BJ (cell line): ENCODE results near the gene ANO4. TPM values are rescaled to one million over a fixed set of nuclear protein-coding genes. Genes with fewer than 3 reads are reported as not detected.

Experiments used
- CTCF ChIA-PET: fragments of 350-600 bp; formaldehyde crosslinking; extraction: SDS; loops from one replicate; lab custom pipeline; 2021; ENCODE audit warnings: antibody characterized with exemption, inconsistent platforms; lab: Yijun Ruan, JAX
- POLR2A ChIA-PET: fragments of 300-600 bp; sonication (Branson Sonifier 250); formaldehyde crosslinking; extraction: SDS; loops from one replicate; lab custom pipeline; 2021; ENCODE audit warnings: antibody characterized with exemption; lab: Charles Lee
- DNase-seq: peaks from one replicate; pipeline ENCODE4 v3.0.0-alpha.2; 2011; ENCODE audit warnings: low read depth
- H3K27me3 ChIP-seq: 2 replicates; pipeline ENCODE4 v1.6.0; 2011; ENCODE audit warnings: low read length; ENCODE audit not compliant: control insufficient read depth, insufficient read depth
- H3K36me3 ChIP-seq: 2 replicates; pipeline ENCODE4 v1.5.1; 2011; ENCODE audit warnings: low read length; ENCODE audit not compliant: control insufficient read depth, insufficient read depth
- H3K4me3 ChIP-seq: 2 replicates; pipeline ENCODE4 v1.5.1; 2011; ENCODE audit warnings: low read depth, mild to moderate bottlenecking, control low read depth, low read length
- polyA plus RNA-seq: library from polyadenylated mRNA; depleted of rRNA; stranded (reverse); fragments of >200 nt; gene quantifications from 2 replicates; pipeline ENCODE4 v1.2.3, GENCODE V29; 2011
- TF ChIP-seq, protein P1 (sequence below): IDR thresholded peaks from 2 replicates; pipeline ENCODE4 v1.5.1; 2011; ENCODE audit warnings: low read depth, mild to moderate bottlenecking, control low read depth, inconsistent platforms, low read length, moderate library complexity; ENCODE audit not compliant: insufficient read depth

The ANO4 gene
- polyA plus RNA-seq, 1 experiment = 7.1 TPM

- Histone ChIP-seq H3K4me3 (no peak overlapping the region), H3K27me3 (no peaks in the 10 kb centered on the region), H3K36me3 (no peaks in the 10 kb centered on the region)
- POLR2A ChIA-PET = no interaction called here
- no peak for DNase-seq
- CTCF ChIA-PET = no interaction called here
- TF ChIP-seq, protein P1, sequence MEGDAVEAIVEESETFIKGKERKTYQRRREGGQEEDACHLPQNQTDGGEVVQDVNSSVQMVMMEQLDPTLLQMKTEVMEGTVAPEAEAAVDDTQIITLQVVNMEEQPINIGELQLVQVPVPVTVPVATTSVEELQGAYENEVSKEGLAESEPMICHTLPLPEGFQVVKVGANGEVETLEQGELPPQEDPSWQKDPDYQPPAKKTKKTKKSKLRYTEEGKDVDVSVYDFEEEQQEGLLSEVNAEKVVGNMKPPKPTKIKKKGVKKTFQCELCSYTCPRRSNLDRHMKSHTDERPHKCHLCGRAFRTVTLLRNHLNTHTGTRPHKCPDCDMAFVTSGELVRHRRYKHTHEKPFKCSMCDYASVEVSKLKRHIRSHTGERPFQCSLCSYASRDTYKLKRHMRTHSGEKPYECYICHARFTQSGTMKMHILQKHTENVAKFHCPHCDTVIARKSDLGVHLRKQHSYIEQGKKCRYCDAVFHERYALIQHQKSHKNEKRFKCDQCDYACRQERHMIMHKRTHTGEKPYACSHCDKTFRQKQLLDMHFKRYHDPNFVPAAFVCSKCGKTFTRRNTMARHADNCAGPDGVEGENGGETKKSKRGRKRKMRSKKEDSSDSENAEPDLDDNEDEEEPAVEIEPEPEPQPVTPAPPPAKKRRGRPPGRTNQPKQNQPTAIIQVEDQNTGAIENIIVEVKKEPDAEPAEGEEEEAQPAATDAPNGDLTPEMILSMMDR = no peak
Observed at GRCh38 chr12:100860611-100861010, 66.0 kb downstream of the ANO4 start.

DNA sequence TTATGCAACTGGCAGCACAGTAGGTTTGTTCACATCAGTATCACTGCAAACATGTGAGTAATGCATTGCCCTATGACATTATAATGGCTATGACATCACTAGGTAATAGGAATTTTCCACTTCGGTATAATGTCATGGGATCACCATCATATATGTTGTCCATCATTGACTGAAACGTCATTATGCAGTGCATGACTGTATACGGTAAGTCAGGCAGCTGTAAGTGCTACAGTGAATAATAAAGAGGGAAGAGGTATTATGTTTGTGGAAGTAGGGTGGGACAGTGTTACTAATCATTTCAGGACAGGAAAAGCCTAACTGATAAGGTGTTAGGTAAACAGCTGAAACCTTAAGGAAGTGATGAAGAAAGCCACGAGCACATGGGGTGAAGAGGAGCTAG, 68.1 kb downstream of the ANO4 start:
- ChIA-PET CTCF (interaction anchor here (0.6 kb wide), 1 partner anchor 52 kb away, joined by 3 read pairs; no protein-coding TSS in a partner anchor), POLR2A (no interaction called here)

GRCh38 chr12:100864366-100864765, 69.8 kb downstream of the ANO4 start:
- Histone ChIP-seq H3K4me3 (no peak overlapping the region), H3K36me3 (no peaks in the 10 kb centered on the region), H3K27me3 (no peaks in the 10 kb centered on the region)
- no peak for DNase-seq
- ChIA-PET POLR2A (no interaction called here), CTCF (no interaction called here)
- TF ChIP-seq, protein P1 = no peak

More for the DNA sequence above, 68.1 kb downstream of the ANO4 start:
- no peak for DNase-seq
- no peaks in the 10 kb centered on the region for H3K27me3 ChIP-seq
- H3K36me3 ChIP-seq = no peaks in the 10 kb centered on the region
- no peak overlapping the region for H3K4me3 ChIP-seq
- TF ChIP-seq, protein P1 = no peak

DNA sequence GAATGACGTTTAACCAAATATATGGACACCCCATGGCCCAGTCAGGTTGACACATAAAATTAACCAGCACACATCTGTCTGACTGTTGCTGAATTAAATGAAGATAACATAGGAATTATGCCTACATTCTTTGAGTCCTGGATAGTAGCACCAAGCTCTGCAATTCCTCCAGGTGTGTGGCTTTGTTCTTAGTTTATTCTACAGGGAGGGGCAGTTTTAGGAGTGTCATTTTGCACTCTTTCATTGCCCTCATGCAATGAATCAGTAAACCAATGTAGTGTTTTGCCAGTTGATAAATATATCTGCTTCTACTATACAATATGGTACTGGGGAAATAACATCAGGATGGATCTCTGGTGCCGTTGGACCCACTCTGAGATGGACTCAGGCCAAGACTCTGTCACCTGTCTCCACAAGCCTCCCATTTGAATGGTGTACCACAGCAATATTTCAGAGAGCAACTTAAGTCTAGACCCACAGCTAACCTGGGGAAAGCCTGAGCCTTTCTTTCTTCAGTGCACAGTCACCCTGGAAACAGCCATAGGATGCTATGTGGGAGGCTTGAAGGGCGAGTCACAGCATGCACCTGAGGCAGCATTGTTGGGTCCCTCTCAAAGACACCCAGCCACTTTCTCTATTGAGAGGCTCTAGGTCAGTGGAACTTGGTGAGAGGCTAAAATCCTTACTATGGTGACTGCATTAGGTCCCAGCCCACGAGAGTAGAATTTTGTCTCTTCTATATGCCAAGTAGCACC, 73.2 kb downstream of the ANO4 start:
- TF ChIP-seq, protein P1 = no peak
- no peaks in the 10 kb centered on the region for H3K27me3 ChIP-seq
- no peak for DNase-seq
- H3K36me3 ChIP-seq = no peaks in the 10 kb centered on the region
- ChIA-PET CTCF (interaction anchor here (1.1 kb wide), 1 partner anchor 10 kb away, joined by 4 read pairs; no protein-coding TSS in a partner anchor), POLR2A (no interaction called here)
- H3K4me3 ChIP-seq = no peak overlapping the region

GRCh38 chr12:100868487-100868886, 73.9 kb downstream of the ANO4 start:
- TF ChIP-seq, protein P1 = 0 out of 2 replicates have a peak, but pooled peaks have one; percentile 11
- Histone ChIP-seq H3K36me3 (no peaks in the 10 kb centered on the region), H3K4me3 (no peak overlapping the region), H3K27me3 (no peaks in the 10 kb centered on the region)
- DNase-seq = peak; percentile 11
- CTCF ChIA-PET = interaction anchor here (1.1 kb wide), 1 partner anchor 9 kb away, joined by 4 read pairs; no protein-coding TSS in a partner anchor
- POLR2A ChIA-PET = no interaction called here
